Stimulated activated CD8-positive, alpha-beta memory T cell treated with anti-CD3 and anti-CD28 coated beads, Interleukin-4, amount 100 ng/mL, for 4 hours (primary cell): ENCODE measurements around the gene CDH5.

ENCODE experiments used
- DNase-seq, 2 donors: peaks; one replicate each; pipeline ENCODE4 v3.0.0-alpha.2; 2020; ENCODE audit warnings: low read depth in 2 of 2, low spot score in 1 of 2

Gene CDH5

GRCh38 chr16:66373667-66374066, 7.2 kb downstream of the CDH5 start:
- DNase-seq = no peak

GRCh38 chr16:66374176-66374575, 7.7 kb downstream of the CDH5 start:
- DNase-seq = no peak

- no peak for DNase-seq
Measured at GRCh38 chr16:66375451-66375850, 9.0 kb downstream of the CDH5 start.

GRCh38 chr16:66376114-66376513, 9.6 kb downstream of the CDH5 start:
- DNase-seq = no peak

GRCh38 chr16:66376577-66377305, 10.2 kb downstream of the CDH5 start:
- no peak for DNase-seq

- no peak for DNase-seq
Measured at GRCh38 chr16:66377324-66377723, 10.8 kb downstream of the CDH5 start.

- DNase-seq = no peak
Measured at GRCh38 chr16:66378741-66379570, 12.5 kb downstream of the CDH5 start.

GRCh38 chr16:66379571-66379941, 13.1 kb downstream of the CDH5 start:
- no peak for DNase-seq

- no peak for DNase-seq
Measured at GRCh38 chr16:66380421-66380820, 13.9 kb downstream of the CDH5 start.

GRCh38 chr16:66381585-66382170, 15.2 kb downstream of the CDH5 start:
- no peak for DNase-seq

- DNase-seq = no peak
Measured at GRCh38 chr16:66382171-66382965, 15.9 kb downstream of the CDH5 start.

- DNase-seq = no peak
Measured at GRCh38 chr16:66382966-66383299, 16.4 kb downstream of the CDH5 start.

GRCh38 chr16:66383551-66383950, 17.1 kb downstream of the CDH5 start:
- DNase-seq = no peak

- DNase-seq = no peak
Measured at GRCh38 chr16:66385415-66385814, 18.9 kb downstream of the CDH5 start.

GRCh38 chr16:66386629-66387622, 20.4 kb downstream of the CDH5 start:
- no peak for DNase-seq

GRCh38 chr16:66387817-66388332, 21.4 kb downstream of the CDH5 start:
- DNase-seq = no peak

- no peak for DNase-seq
Measured at GRCh38 chr16:66388350-66389139, 22.1 kb downstream of the CDH5 start.

GRCh38 chr16:66389256-66390176, 23.0 kb downstream of the CDH5 start:
- DNase-seq = no peak
